MG63 (cell line): ENCODE data around the gene TRAP1. TPM values are rescaled to one million over a fixed set of nuclear protein-coding genes. Genes with fewer than 3 reads are reported as not detected.
"Not testable (repeated sequence)": the region's sequence is repeated elsewhere in the genome, so short reads cannot be mapped to it uniquely, and the experiment has no call there.

ENCODE experiments used
- DNase-seq: peaks from one replicate; pipeline ENCODE4 v3.0.0-alpha.2; 2020
- H3K27me3 ChIP-seq: fragments of 250-450 bp; sonication (Bioruptor Pico); 2 replicates; pipeline ENCODE4 v1.5.1; 2020; ENCODE audit warnings: mild to moderate bottlenecking, moderate library complexity
- H3K36me3 ChIP-seq: fragments of 250-450 bp; sonication (Bioruptor Pico); 2 replicates; pipeline ENCODE4 v1.5.1; 2020; ENCODE audit warnings: mild to moderate bottlenecking, moderate library complexity
- H3K4me3 ChIP-seq: fragments of 250-450 bp; sonication (Bioruptor Pico); 2 replicates; pipeline ENCODE4 v1.5.1; 2020; ENCODE audit warnings: mild to moderate bottlenecking, moderate library complexity
- H3K9me3 ChIP-seq: fragments of 250-450 bp; sonication (Bioruptor Pico); 2 replicates; pipeline ENCODE4 v1.5.1; 2020; ENCODE audit warnings: mild to moderate bottlenecking, moderate library complexity
- total RNA-seq: library from RNA; depleted of rRNA; stranded (reverse); fragments of >200 nt; shearing (Covaris generic); gene quantifications from 2 replicates; pipeline ENCODE4 v1.2.3, GENCODE V29; 2014; ENCODE audit warnings: low replicate concordance; rRNA removed

The TRAP1 gene
- total RNA-seq, 1 experiment from 2014 or later, result 91.1 TPM

DNA sequence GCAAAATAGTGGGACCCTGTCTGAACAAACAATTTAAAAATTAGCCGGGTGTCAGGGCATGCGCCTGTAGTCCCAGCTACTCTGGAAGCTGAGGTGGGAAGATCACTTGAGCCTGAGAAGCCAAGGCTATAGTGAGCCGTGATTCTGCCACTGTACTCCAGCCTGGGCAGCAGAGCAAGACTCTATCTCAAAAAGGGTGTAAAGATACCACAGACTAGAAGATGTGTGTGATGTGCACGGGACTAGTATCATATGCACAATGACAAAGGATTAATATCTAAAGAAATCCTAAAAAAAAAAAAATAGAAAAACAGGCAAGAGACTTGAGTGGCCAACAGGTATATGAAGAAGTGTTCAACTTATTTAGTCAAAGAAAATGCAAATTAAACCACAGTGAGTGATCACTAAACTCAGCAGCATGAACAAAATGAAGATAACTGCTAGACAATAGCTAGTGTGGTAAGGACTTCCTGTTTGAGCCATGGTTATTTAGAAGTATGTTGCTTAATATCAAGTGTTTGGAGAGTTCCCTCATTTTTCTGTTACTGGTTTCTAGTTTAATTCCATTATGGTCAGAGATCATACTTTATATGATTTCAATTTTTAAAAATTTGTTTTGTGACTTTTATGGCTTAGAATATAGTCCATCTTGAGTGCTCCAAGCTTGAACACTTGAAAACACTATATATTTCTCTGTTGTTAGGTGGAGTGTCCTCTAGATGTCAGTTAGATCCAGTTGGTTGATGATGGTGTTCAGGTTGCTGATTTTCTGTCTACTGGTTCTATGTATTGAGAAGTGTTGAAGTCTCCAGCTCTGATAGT lies 91.2 kb downstream of the TRAP1 start:
- Histone ChIP-seq H3K36me3 (no peaks in the 10 kb centered on the region), H3K27me3 (no peaks in the 10 kb centered on the region), H3K4me3 (no peak overlapping the region), H3K9me3 (no peaks in the 10 kb centered on the region)
- DNase-seq, result no peak

- Histone ChIP-seq H3K36me3 (no peaks in the 10 kb centered on the region), H3K9me3 (no peaks in the 10 kb centered on the region), H3K27me3 (no peaks in the 10 kb centered on the region), H3K4me3 (no peak overlapping the region)
- no peak for DNase-seq
Observed at GRCh38 chr16:3625331-3625730, 92.0 kb downstream of the TRAP1 start.

DNA sequence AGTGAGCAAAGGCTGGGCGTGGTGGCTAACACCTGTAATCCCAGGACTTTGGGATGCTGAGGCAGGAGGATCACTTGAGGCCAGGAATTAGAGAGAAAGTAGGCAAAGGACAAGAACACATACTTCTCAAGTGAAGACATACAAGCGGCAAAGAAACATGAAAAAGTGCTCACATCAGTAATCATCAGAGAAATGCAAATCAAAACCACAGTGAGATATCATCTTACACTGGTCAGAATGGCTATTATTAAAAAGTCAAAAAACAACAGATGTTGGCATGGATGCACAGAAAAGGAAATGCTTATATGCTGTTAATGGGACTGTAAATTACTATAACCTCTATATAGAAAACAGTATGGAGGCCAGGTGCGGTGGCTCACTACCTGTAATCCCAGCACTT lies 93.7 kb downstream of the TRAP1 start:
- no peaks in the 10 kb centered on the region for H3K9me3 ChIP-seq
- DNase-seq, result no peak
- H3K4me3 ChIP-seq, result no peak overlapping the region
- no peaks in the 10 kb centered on the region for H3K36me3 ChIP-seq
- H3K27me3 ChIP-seq, result no peaks in the 10 kb centered on the region

DNA sequence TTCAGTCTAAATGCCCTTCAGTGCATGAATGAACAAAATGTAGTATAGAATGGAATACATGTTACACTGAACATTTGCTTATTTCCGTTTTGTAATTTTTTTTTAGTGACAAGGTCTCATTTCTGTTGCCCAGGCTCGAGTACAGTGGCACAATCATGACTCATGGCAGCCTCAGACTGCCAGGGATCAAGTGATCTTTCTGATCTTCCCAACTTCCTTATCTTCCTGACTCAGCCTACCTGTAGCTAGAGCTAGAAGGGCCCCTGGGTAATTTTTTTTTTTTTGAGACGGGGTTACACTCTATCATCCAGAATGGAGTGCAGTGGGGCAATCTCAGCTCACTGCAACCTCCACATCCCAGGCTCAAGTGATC lies 98.6 kb downstream of the TRAP1 start:
- H3K36me3 ChIP-seq, result peaks cover 19% of the 10 kb centered on the region
- H3K9me3 ChIP-seq, result no peaks in the 10 kb centered on the region
- DNase-seq, result no peak
- no peaks in the 10 kb centered on the region for H3K27me3 ChIP-seq
- no peak overlapping the region for H3K4me3 ChIP-seq

DNA sequence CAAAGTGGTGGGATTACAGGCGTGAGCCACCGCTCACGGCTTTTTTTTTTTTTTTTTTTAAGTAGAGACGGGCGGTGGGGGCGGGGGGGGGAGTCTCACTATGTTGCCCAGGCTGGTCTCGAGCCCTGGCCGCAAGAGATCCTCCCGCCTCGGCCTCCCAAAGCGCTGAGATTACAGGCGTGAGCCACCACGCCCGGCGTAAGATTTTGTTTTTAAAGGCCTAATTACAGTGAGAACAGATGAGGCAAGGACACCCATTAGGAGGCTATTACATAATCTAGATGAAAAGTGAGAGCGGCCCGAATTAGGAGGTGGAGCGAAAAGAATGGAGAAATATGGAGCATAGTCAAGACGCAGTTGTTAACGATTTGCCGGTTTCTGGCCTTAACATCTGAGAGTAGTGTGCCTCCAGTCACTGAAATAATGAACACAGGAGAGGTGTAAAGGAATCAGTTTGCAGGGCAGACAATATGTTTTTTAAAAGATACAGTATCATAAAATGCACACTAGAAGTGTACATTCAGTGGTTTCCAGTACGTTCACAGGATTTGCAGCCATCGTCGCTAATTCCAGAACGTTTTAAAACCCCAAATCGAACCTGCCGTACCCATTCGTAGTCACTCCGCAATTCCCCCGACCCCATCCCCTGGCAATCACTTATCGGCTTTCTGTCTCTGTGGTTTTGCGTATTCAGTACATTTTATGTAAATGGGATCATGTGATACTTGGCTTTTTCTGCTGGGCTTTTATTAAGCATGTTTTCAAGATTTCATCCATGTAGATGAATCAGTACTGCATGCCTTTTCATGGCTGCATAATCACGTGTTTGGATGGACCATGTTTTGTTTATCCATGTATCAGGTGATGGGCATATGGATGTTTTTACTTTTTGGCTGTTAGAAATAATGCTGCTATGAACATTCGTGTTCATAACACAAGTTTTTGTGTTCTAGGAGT lies 104.5 kb downstream of the TRAP1 start:
- Histone ChIP-seq H3K36me3 (peaks cover 28% of the 10 kb centered on the region), H3K27me3 (no peaks in the 10 kb centered on the region), H3K9me3 (no peaks in the 10 kb centered on the region), H3K4me3 (peak overlapping the region; percentile 95)
- DNase-seq, result no peak

GRCh38 chr16:3611146-3611975 lies 106.0 kb downstream of the TRAP1 start, which contains the start of gene SLX4:
TSS of gene SLX4 (minus strand) at chr16:3611606. CDS start at chr16:3608964, 2,642 bp downstream.
- Histone ChIP-seq H3K36me3 (peaks cover 33% of the 10 kb centered on the region), H3K9me3 (no peaks in the 10 kb centered on the region), H3K4me3 (peak within 1 kb of the TSS; percentile 95), H3K27me3 (no peaks in the 10 kb centered on the region)
- DNase-seq, result peak; percentile 91

DNA sequence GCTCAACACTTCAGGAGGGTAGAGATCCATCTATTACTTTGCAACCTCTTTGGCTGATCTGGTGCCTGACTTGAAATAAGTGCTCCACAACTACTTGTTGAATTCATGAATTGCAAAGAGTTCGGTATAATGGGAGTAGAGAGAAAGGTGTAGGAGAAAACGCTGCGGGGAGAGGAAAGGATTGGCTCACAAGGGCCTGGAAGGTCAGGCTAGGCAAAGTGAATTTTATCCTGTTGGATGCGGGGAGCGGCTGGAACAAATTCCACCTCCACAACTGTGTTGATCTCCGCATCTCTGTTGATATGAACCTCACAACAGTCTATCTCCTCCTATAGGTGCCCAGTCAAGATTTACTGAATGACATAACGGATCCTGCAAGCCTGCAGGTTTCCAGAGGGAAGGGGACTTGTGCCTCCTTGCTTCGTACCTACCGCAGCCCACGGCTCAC lies 106.6 kb downstream of the TRAP1 start:
- H3K36me3 ChIP-seq, result peaks cover 32% of the 10 kb centered on the region
- H3K9me3 ChIP-seq, result no peaks in the 10 kb centered on the region
- H3K4me3 ChIP-seq, result peak overlapping the region; percentile 95
- H3K27me3 ChIP-seq, result no peaks in the 10 kb centered on the region
- DNase-seq, result no peak

- no peak for DNase-seq
- Histone ChIP-seq H3K4me3 (peak overlapping the region; percentile 95), H3K27me3 (no peaks in the 10 kb centered on the region), H3K36me3 (peaks cover 26% of the 10 kb centered on the region), H3K9me3 (no peaks in the 10 kb centered on the region)
Observed at GRCh38 chr16:3609895-3610697, 107.2 kb downstream of the TRAP1 start.

DNA sequence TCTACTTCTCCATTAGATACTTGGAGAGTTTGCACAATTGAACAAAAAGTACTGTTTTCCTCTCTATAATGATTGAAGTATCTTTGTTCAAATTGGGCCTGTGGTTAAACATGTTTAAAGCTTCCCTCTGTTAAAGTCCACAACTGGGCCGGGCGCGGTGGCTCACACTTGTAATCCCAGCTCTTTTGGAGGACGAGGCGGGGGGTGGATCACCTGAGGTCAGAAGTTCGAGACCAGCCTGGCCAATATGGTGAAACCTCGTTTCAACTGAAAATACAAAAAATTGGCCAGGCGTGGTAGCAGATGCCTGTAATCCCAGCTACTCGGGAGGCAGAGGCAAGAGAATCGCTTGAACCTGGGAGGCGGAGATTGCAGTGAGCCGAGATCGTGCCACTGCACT lies 108.3 kb downstream of the TRAP1 start:
- not testable (repeated sequence) for H3K4me3 ChIP-seq, H3K27me3 ChIP-seq, H3K9me3 ChIP-seq, DNase-seq
- H3K36me3 ChIP-seq, result peaks cover 21% of the 10 kb centered on the region

- no peak for DNase-seq
- Histone ChIP-seq H3K4me3 (no peak overlapping the region), H3K9me3 (no peaks in the 10 kb centered on the region), H3K36me3 (peaks cover 22% of the 10 kb centered on the region), H3K27me3 (no peaks in the 10 kb centered on the region)
Observed at GRCh38 chr16:3608069-3608468, 109.3 kb downstream of the TRAP1 start.

Other genes starting within 250 kb of the TRAP1 start
- not detected in 2 replicates for gene C16orf90, start 222.0 kb downstream of the TRAP1 start, total RNA-seq
- gene CLUAP1, start 216.5 kb downstream of the TRAP1 start, total RNA-seq, result 13.7 and 34.4 TPM in 2 replicates
- 0.03 TPM in 1 of 2 replicates, not detected in the other for gene NLRC3, start 140.1 kb downstream of the TRAP1 start, total RNA-seq
- 2.6 and 4.8 TPM in 2 replicates for gene SLX4, start 105.9 kb downstream of the TRAP1 start, total RNA-seq
- gene DNASE1, start 62.8 kb downstream of the TRAP1 start, total RNA-seq, result 6.9 and 17.8 TPM in 2 replicates
- 3.7 and 7.0 TPM in 2 replicates for gene CREBBP, start 163.2 kb upstream of the TRAP1 start, total RNA-seq